IMR-90 (cell line): Measurements from ENCODE around the gene KCTD20. TPM values are rescaled to one million over a fixed set of nuclear protein-coding genes. Genes with fewer than 3 reads are reported as not detected.

ENCODE experiments used
- ATAC-seq: fragments of 200-7000 bp; cut with Tn5 transposase; 2 replicates; pipeline ENCODE4 v1.9.1; 2020; ENCODE audit warnings: low read depth, mild to moderate bottlenecking, moderate library complexity
- BruUV-seq: library from RNA; stranded (reverse); fragments of 400-500 nt; replicated peaks from 2 replicates; lab custom pipeline; 2021; lab: Mats Ljungman, UMichigan
- CTCF ChIA-PET: fragments of 300-600 bp; formaldehyde crosslinking; extraction: SDS; loops from one replicate; lab custom pipeline; 2021; ENCODE audit warnings: antibody characterized with exemption; lab: Yijun Ruan, JAX
- POLR2A ChIA-PET: fragments of 300-600 bp; sonication (Branson Sonifier 250); formaldehyde crosslinking; loops from one replicate; lab custom pipeline; 2022; ENCODE audit warnings: antibody characterized with exemption; ENCODE audit not compliant: unreplicated experiment; lab: Charles Lee
- DNase-seq: peaks from one replicate; pipeline ENCODE4 v3.0.0; 2013
- H2AFZ ChIP-seq: replicated peaks from 2 replicates; pipeline ENCODE3; 2013; ENCODE audit warnings: low read length, mild to moderate bottlenecking; ENCODE audit not compliant: poor library complexity
- H2AK5ac ChIP-seq: 2 replicates; pipeline ENCODE4 v1.6.1; 2013; ENCODE audit warnings: low read depth, low read length, inconsistent platforms
- H2AK9ac ChIP-seq: replicated peaks from 2 replicates; pipeline ENCODE3; 2013; ENCODE audit warnings: mild to moderate bottlenecking, low read depth, low read length, moderate library complexity; ENCODE audit not compliant: poor library complexity
- H2BK120ac ChIP-seq: 2 replicates; pipeline ENCODE4 v1.6.1; 2013; ENCODE audit warnings: low read depth, low read length, inconsistent platforms
- H2BK15ac ChIP-seq: 3 replicates; pipeline ENCODE4 v1.6.1; 2013; ENCODE audit warnings: low read depth, low read length, inconsistent platforms
- H2BK20ac ChIP-seq: 2 replicates; pipeline ENCODE4 v1.6.1; 2013; ENCODE audit warnings: low read depth, mild to moderate bottlenecking, inconsistent platforms, low read length, moderate library complexity
- H2BK5ac ChIP-seq: 2 replicates; pipeline ENCODE4 v1.6.1; 2013; ENCODE audit warnings: mild to moderate bottlenecking, low read depth, low read length, inconsistent platforms; ENCODE audit not compliant: poor library complexity, severe bottlenecking
- H3K14ac ChIP-seq: replicated peaks from 2 replicates; pipeline ENCODE4 v1.6.1; 2013; ENCODE audit warnings: low read depth, low read length, inconsistent platforms
- H3K18ac ChIP-seq: 2 replicates; pipeline ENCODE4 v1.6.1; 2013; ENCODE audit warnings: low read depth, low read length, control low read depth
- H3K23ac ChIP-seq: 2 replicates; pipeline ENCODE4 v1.6.1; 2013; ENCODE audit warnings: low read depth, low read length, inconsistent platforms
- H3K27ac ChIP-seq: 2 replicates; pipeline ENCODE4 v1.5.1; 2013; ENCODE audit warnings: mild to moderate bottlenecking, control low read depth, low read length; ENCODE audit not compliant: insufficient read depth
- H3K27me3 ChIP-seq: 2 replicates; pipeline ENCODE4 v1.6.1; 2013; ENCODE audit warnings: low read length; ENCODE audit not compliant: control insufficient read depth, insufficient read depth
- H3K36me3 ChIP-seq: 2 replicates; pipeline ENCODE4 v1.6.1; 2013; ENCODE audit warnings: low read length, mixed read lengths; ENCODE audit not compliant: control insufficient read depth, insufficient read depth
- H3K4ac ChIP-seq: 2 replicates; pipeline ENCODE4 v1.6.1; 2013; ENCODE audit warnings: low read depth, low read length, inconsistent platforms
- H3K4me1 ChIP-seq: 2 replicates; pipeline ENCODE4 v1.6.1; 2013; ENCODE audit warnings: low read length, mixed read lengths; ENCODE audit not compliant: control insufficient read depth, insufficient read depth
- H3K4me2 ChIP-seq: 2 replicates; pipeline ENCODE4 v1.6.1; 2013; ENCODE audit warnings: low read depth, mild to moderate bottlenecking, control low read depth, low read length, moderate library complexity
- H3K4me3 ChIP-seq: 2 replicates; pipeline ENCODE4 v1.5.1; 2013; ENCODE audit warnings: low read depth, mild to moderate bottlenecking, control low read depth, low read length, moderate library complexity; ENCODE audit not compliant: insufficient read depth
- H3K56ac ChIP-seq: 2 replicates; pipeline ENCODE4 v1.6.1; 2013; ENCODE audit warnings: low read length, inconsistent platforms; ENCODE audit not compliant: insufficient read depth; ENCODE audit errors: extremely low read depth
- H3K79me1 ChIP-seq, 2 experiments: 2 replicates each; pipeline ENCODE4 v1.6.1; 2013; ENCODE audit warnings: low read length in 2 of 2, inconsistent platforms in 1 of 2, low read depth in 1 of 2
- H3K9ac ChIP-seq: 2 replicates; pipeline ENCODE4 v1.6.1; 2013; ENCODE audit warnings: low read depth, low read length, control low read depth
- H3K9me1 ChIP-seq: 2 replicates; pipeline ENCODE4 v1.6.1; 2013; ENCODE audit warnings: low read length, inconsistent platforms; ENCODE audit not compliant: insufficient read depth
- H3K9me3 ChIP-seq: 2 replicates; pipeline ENCODE4 v1.6.1; 2013; ENCODE audit warnings: low read length; ENCODE audit not compliant: control insufficient read depth, insufficient read depth
- H4K20me1 ChIP-seq: 2 replicates; pipeline ENCODE4 v1.6.1; 2013; ENCODE audit warnings: low read length, inconsistent platforms; ENCODE audit not compliant: insufficient read depth
- H4K5ac ChIP-seq: 2 replicates; pipeline ENCODE4 v1.6.1; 2013; ENCODE audit warnings: mild to moderate bottlenecking, low read depth, low read length, control low read depth
- H4K8ac ChIP-seq, 2 experiments: 2 replicates each; pipeline ENCODE4 v1.6.1; 2013; ENCODE audit warnings: low read depth in 2 of 2, low read length in 2 of 2, control low read depth in 1 of 2, inconsistent platforms in 1 of 2
- H4K91ac ChIP-seq: 2 replicates; pipeline ENCODE4 v1.6.1; 2013; ENCODE audit warnings: low read depth, low read length, inconsistent platforms; ENCODE audit not compliant: insufficient read depth
- BHLHE40 ChIP-seq: fragments of 150-350 bp; IDR thresholded peaks from 2 replicates; pipeline ENCODE4 v1.6.1; 2016; ENCODE audit warnings: mild to moderate bottlenecking, low read depth, low read length
- CEBPB ChIP-seq: IDR thresholded peaks from 2 replicates; pipeline ENCODE4 v1.6.1; 2012; ENCODE audit warnings: low read depth, low read length, improper control_type of control experiment
- CHD1 ChIP-seq: IDR thresholded peaks from 2 replicates; pipeline ENCODE4 v1.6.1; 2012; ENCODE audit warnings: low read depth, low read length, improper control_type of control experiment
- CTCF ChIP-seq: conservative IDR thresholded peaks from 2 replicates; pipeline ENCODE4 v1.5.1; 2012; ENCODE audit warnings: mild to moderate bottlenecking, low read depth, low read length, improper control_type of control experiment
- ELK1 ChIP-seq: fragments of 150-350 bp; IDR thresholded peaks from 2 replicates; pipeline ENCODE4 v1.6.1; 2016; ENCODE audit warnings: low read depth, mild to moderate bottlenecking, low read length, moderate library complexity, borderline replicate concordance
- FOS ChIP-seq: fragments of 150-350 bp; IDR thresholded peaks from 2 replicates; pipeline ENCODE4 v1.6.1; 2016; ENCODE audit warnings: low read depth, low read length
- MAFK ChIP-seq: IDR thresholded peaks from 2 replicates; pipeline ENCODE4 v1.6.1; 2012; ENCODE audit warnings: low read depth, low read length, improper control_type of control experiment
- MAZ ChIP-seq: IDR thresholded peaks from 2 replicates; pipeline ENCODE4 v1.6.1; 2012; ENCODE audit warnings: low read depth, mild to moderate bottlenecking, low read length, improper control_type of control experiment, moderate library complexity, borderline replicate concordance
- MXI1 ChIP-seq: IDR thresholded peaks from 2 replicates; pipeline ENCODE4 v1.6.1; 2012; ENCODE audit warnings: low read depth, mild to moderate bottlenecking, low read length, moderate library complexity, borderline replicate concordance
- NFE2L2 ChIP-seq: fragments of 150-350 bp; IDR thresholded peaks from 2 replicates; pipeline ENCODE4 v1.6.1; 2016; ENCODE audit warnings: low read depth, mild to moderate bottlenecking, low read length
- POLR2A ChIP-seq: IDR thresholded peaks from 2 replicates; pipeline ENCODE4 v1.6.1; 2012; ENCODE audit warnings: mild to moderate bottlenecking, low read depth, low read length
- RAD21 ChIP-seq: IDR thresholded peaks from 2 replicates; pipeline ENCODE4 v1.6.1; 2012; ENCODE audit warnings: low read length, improper control_type of control experiment
- RCOR1 ChIP-seq: IDR thresholded peaks from 2 replicates; pipeline ENCODE4 v1.6.1; 2012; ENCODE audit warnings: mild to moderate bottlenecking, low read length, improper control_type of control experiment; ENCODE audit not compliant: insufficient replicate concordance
- RFX5 ChIP-seq: IDR thresholded peaks from 2 replicates; pipeline ENCODE4 v1.8.0; 2012; ENCODE audit warnings: low read depth, mild to moderate bottlenecking, low read length, moderate library complexity
- SMC3 ChIP-seq: fragments of 150-350 bp; IDR thresholded peaks from 2 replicates; pipeline ENCODE4 v1.6.1; 2016; ENCODE audit warnings: low read depth, mild to moderate bottlenecking, antibody characterized with exemption, low read length, moderate library complexity
- USF2 ChIP-seq: fragments of 150-350 bp; IDR thresholded peaks from 2 replicates; pipeline ENCODE4 v1.6.1; 2017; ENCODE audit warnings: mild to moderate bottlenecking, antibody characterized with exemption, low read length, low read depth
- WGBS, 2 experiments: methylation state at CpG; one replicate each; pipeline versions ENCODE4 v1.1.5 to v1.1.7; 2013; ENCODE audit warnings: missing lambda C conversion rate in 2 of 2; ENCODE audit not compliant: insufficient read length in 1 of 2; ENCODE audit errors: extremely low coverage in 2 of 2; 5-methylcytosine and 5-hydroxymethylcytosine counted together
- dilution Hi-C: fragments of 300-500 bp; cut with HindIII; formaldehyde crosslinking; loops from one replicate; pipeline ENCODE4 v1.14.3; 2018; ENCODE audit warnings: low sequenced_read_pairs; ENCODE audit not compliant: unreplicated experiment
- in situ Hi-C: fragments of 300-500 bp; cut with MboI; formaldehyde crosslinking; loops from 3 replicates; pipeline ENCODE4 v1.14.3; 2019; ENCODE audit warnings: low sequenced_read_pairs, inconsistent platforms, mixed read lengths
- intact Hi-C: fragments of 100-400 bp; cut with micrococcal nuclease; formaldehyde crosslinking; loops from 2 replicates; pipeline ENCODE4 v1.10.0; 2022
- polyA plus RNA-seq, 3 experiments: library from polyadenylated mRNA; depleted of rRNA; stranded (reverse); fragments of >200 nt; gene quantifications; 2 replicates each; pipeline ENCODE4 v1.2.3, GENCODE V29; 2012; ENCODE audit warnings: low replicate concordance in 1 of 3
- total RNA-seq: library from RNA; depleted of rRNA; stranded (reverse); fragments of >200 nt; gene quantifications from 2 replicates; pipeline ENCODE4 v1.2.3, GENCODE V29; 2012

The KCTD20 gene
- total and polyA plus RNA-seq, 2 of the 4 experiments (the other 2 are of a cell fraction), result 55.4 to 150 TPM

GRCh38 chr6:36402481-36402880 lies 40.3 kb upstream of the KCTD20 start:
- H3K79me1 ChIP-seq, result no peaks in the 10 kb centered on the region
- no peak overlapping the region for H2AFZ ChIP-seq
- ChIA-PET POLR2A (interaction anchor here (0.6 kb wide), 1 partner anchor 700 kb away, joined by 3 read pairs; no protein-coding TSS in a partner anchor), CTCF (interaction anchor here (0.6 kb wide), 1 partner anchor 21 kb away, joined by 4 read pairs; no protein-coding TSS in a partner anchor)
- peaks cover 19% of the 10 kb centered on the region for H3K27me3 ChIP-seq
- no peak overlapping the region for H3K4ac ChIP-seq
- H2AK5ac ChIP-seq, result no peak overlapping the region
- H3K4me1 ChIP-seq, result no peaks in the 10 kb centered on the region
- BruUV-seq, result no TSS peak
- no peak overlapping the region for H3K18ac ChIP-seq
- H3K9ac ChIP-seq, result no peak overlapping the region
- no peak overlapping the region for H3K4me2 ChIP-seq
- no peak overlapping the region for H2BK20ac ChIP-seq
- H2BK120ac ChIP-seq, result no peak overlapping the region
- no peaks in the 10 kb centered on the region for H3K36me3 ChIP-seq
- no peak for TF ChIP-seq BHLHE40
- no peak for TF ChIP-seq USF2
- no peak for TF ChIP-seq RAD21
- TF ChIP-seq CTCF, result no peak
- TF ChIP-seq SMC3, result no peak
- TF ChIP-seq MXI1, result no peak
- TF ChIP-seq FOS, result no peak
- TF ChIP-seq MAZ, result no peak
- TF ChIP-seq RCOR1, result no peak
- TF ChIP-seq CHD1, result no peak
- TF ChIP-seq ELK1, result no peak
- no peak for TF ChIP-seq NFE2L2
- no peak for TF ChIP-seq MAFK
- no peak for TF ChIP-seq CEBPB
- no peak for TF ChIP-seq RFX5
- TF ChIP-seq POLR2A, result no peak
- H3K4me3 ChIP-seq, result no peak overlapping the region
- H4K5ac ChIP-seq, result no peak overlapping the region
- H3K14ac ChIP-seq, result no peak overlapping the region
- no peak overlapping the region for H3K27ac ChIP-seq
- no peak overlapping the region for H3K23ac ChIP-seq
- no peak overlapping the region for H4K91ac ChIP-seq
- DNase-seq (peak; percentile 5), ATAC-seq (peak; percentile 54; the same call in 1 of the 2 replicates)
- no peak overlapping the region for H4K8ac ChIP-seq
- 60% methylated on average over 1 of the region's 3 CpGs; no CpG with 5 or more reads in 1 of the 2 experiments for WGBS, 2 experiments
- H3K56ac ChIP-seq, result no peak overlapping the region
- intact Hi-C loops, result no loop called here
- no peak overlapping the region for H2BK5ac ChIP-seq
- no peak overlapping the region for H2AK9ac ChIP-seq
- H3K9me3 ChIP-seq, result peaks cover 10% of the 10 kb centered on the region
- in situ Hi-C loops, result no loop called here
- H4K20me1 ChIP-seq, result no peaks in the 10 kb centered on the region
- dilution Hi-C loops, result no loop called here
- no peaks in the 10 kb centered on the region for H3K9me1 ChIP-seq
- H2BK15ac ChIP-seq, result no peak overlapping the region
